Heart left ventricle (tissue), 13 donors: ENCODE data around the gene RCVRN.

Source experiments
- POLR2A ChIP-seq, 2 donors: fragments of 450-650 bp; IDR thresholded peaks; one replicate each; pipeline ENCODE4 v1.6.1; 2017; ENCODE audit warnings: antibody characterized with exemption in 2 of 2, mild to moderate bottlenecking in 2 of 2, moderate library complexity in 2 of 2
- TF ChIP-seq, protein P1 (sequence below), 12 donors: fragments of 200-600 bp; sonication (generic) in 4 of 12; IDR thresholded peaks; one replicate each; pipeline versions ENCODE4 v1.5.0 to v1.8.0; 2018 to 2022; ENCODE audit warnings: antibody characterized with exemption in 12 of 12, mild to moderate bottlenecking in 5 of 12
- donor health status: ischemic (EF 13 %, LVEDD 7.1; RV severe dilation, severe dysfunction).
- donor health status: DM: no; HTN: yes; CAD: no.
- donor health status: DM: no; HTN: no; CAD: no.
- donor health status: ischemic (EF 25% LVEDD 6.9; RV normal size, moderate dysfunction).
- donor health status: ischemic (EF 25% LVEDD 5.7; RV mildly dilated, moderate dysfunction).
- donor health status: ischemic (EF 35%, LVEDD 5.7; RV mildly dilated, moderate dysfunction).
- donor health status: nonischemic (EF 11% LVEDD 7.7; RV severe dilation, severe dysfunction).
- donor health status: DM: yes; HTN: yes; CAD: no.
- donor health status: PGD.
- donor health status: ischemic (EF 29% LVEDD 5.4; RV normal size, mild dysfunction).
- donor health status: nonischemic (EF 23%, LVEDD 6.1; RV moderate dilation, normal function).

DNA sequence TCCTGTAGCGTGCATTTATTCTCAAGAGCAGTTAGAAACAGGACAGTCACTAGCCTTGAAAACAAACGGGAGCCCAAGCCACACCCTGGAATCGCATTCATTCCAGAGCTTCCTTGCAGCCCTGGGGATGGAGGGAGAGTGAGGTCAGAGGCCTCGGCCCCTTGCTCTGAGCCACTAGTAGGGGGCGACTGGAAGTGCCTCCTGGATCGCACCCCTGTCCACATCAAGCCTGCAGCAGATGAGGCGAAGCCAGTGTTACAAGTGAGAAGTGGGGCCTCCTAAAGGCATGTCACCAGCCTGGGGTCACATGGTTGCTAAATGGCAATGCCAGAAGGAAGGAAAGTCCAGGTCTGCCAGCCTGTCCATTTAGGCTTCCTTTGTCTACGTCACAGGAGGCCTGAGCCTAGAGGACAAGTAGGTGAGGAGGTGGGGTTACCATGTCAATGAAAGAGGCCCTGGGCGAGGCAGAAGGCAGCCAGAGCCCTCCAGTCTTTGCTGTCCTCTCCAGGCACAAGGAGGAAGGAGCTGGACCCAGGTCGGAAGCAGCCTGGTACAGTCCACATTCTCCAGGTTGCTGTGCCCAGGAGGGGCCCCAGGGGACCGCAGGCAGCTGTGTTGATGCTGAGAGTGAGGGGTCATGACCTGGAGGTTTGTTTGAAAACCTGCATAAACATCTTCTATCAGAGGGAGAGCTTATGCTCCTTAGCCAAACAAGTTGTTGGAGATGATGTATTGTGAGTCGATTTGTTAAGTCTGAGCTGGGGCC lies 3.0 kb upstream of the RCVRN start:
- TF ChIP-seq POLR2A (IDR thresholded peaks at IDR 0.05) = no peak
- TF ChIP-seq, protein P1, sequence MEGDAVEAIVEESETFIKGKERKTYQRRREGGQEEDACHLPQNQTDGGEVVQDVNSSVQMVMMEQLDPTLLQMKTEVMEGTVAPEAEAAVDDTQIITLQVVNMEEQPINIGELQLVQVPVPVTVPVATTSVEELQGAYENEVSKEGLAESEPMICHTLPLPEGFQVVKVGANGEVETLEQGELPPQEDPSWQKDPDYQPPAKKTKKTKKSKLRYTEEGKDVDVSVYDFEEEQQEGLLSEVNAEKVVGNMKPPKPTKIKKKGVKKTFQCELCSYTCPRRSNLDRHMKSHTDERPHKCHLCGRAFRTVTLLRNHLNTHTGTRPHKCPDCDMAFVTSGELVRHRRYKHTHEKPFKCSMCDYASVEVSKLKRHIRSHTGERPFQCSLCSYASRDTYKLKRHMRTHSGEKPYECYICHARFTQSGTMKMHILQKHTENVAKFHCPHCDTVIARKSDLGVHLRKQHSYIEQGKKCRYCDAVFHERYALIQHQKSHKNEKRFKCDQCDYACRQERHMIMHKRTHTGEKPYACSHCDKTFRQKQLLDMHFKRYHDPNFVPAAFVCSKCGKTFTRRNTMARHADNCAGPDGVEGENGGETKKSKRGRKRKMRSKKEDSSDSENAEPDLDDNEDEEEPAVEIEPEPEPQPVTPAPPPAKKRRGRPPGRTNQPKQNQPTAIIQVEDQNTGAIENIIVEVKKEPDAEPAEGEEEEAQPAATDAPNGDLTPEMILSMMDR (IDR thresholded peaks at IDR 0.05) = no peak
